Measurements from ENCODE around the gene ZNF362.
"Not testable (repeated sequence)": the region's sequence is repeated elsewhere in the genome, so short reads cannot be mapped to it uniquely, and the experiment has no call there.

ZNF362 gene

GRCh38 chr1:33305816-33306652 lies 49.7 kb downstream of the ZNF362 start:
- no peak for DNase-seq (ENCODE audit: low read depth in 3 of 3)

DNA sequence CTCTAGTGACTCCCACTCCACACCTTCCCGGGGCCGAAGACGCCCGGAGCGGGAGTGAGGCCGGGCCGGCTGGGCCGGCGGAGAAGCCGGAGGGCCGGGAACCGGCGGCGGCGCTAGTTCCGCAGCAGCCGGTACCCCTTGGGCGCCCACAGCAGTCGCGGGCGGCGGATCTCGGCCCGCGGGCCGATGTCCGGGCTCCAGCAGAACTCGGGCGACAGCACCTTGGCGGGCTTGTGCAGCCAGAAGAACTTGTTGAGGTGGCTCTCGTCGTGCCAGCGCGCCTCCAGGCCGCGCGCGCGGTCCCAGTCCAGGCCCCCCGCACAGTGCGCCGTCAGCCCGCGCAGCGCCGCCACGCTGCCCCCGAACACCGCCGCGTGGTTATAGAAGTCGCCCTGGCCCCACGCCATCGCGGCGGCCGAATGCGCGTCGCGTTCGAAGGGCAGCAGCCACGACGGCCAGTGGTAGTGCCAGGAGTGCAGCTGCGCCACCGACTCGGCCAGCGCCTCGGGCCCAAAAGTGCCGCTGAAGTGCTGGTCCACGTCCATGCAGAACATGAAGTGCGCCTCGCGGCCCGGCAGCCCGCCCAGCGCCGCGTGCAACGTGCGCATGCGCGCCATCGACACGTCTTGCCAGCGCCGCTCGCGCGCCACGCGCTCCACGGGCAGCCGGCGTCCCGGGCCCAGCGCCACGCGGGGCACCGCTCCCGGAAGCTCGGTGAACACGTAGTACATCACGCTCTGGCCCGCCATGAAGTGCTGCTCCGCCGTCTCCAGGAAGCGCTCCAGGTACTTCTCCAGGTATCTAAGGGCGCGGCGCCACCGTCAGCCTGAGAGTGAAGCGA lies 50.6 kb downstream of the ZNF362 start:
- DNase-seq (ENCODE audit: low read depth in 3 of 3), result no peak

DNA sequence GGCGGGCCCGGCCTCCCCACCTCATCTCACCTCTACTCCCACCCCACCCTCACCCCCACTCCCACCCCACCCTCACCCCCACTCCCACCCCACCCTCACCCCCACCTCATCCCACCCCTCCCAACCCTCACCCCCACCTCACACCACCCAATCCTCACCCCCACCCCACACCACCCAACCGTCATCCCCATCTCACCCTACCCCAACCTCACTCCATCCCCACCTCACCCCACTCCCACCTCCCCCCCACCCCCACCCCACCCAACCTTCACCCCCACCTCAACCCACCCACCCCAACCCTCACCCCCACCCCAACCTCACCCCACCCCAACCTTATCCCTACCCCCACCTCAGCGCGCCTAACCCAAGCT lies 51.2 kb downstream of the ZNF362 start:
- DNase-seq (ENCODE audit: low read depth in 3 of 3), result no peak

DNA sequence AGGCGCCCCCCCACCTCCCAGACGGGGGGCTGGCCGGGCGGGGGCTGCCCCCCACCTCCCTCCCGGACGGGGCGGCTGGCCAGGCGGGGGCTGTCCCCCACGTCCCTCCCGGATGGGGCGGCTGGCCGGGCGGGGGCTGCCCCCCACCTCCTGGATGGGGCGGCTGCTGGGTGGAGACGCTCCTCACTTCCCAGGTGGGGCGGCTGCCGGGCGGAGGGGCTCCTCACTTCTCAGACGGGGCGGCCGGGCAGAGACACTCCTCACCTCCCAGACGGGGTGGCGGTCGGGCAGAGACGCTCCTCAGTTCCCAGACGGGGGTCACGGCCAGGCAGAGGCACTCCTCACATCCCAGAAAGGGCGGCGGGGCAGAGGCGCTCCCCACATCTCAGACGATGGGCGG lies 53.1 kb downstream of the ZNF362 start:
- DNase-seq (ENCODE audit: low read depth in 3 of 3), result not testable (repeated sequence)

GRCh38 chr1:33310702-33311101 lies 54.4 kb downstream of the ZNF362 start:
- no peak for DNase-seq (ENCODE audit: low read depth in 3 of 3)

DNA sequence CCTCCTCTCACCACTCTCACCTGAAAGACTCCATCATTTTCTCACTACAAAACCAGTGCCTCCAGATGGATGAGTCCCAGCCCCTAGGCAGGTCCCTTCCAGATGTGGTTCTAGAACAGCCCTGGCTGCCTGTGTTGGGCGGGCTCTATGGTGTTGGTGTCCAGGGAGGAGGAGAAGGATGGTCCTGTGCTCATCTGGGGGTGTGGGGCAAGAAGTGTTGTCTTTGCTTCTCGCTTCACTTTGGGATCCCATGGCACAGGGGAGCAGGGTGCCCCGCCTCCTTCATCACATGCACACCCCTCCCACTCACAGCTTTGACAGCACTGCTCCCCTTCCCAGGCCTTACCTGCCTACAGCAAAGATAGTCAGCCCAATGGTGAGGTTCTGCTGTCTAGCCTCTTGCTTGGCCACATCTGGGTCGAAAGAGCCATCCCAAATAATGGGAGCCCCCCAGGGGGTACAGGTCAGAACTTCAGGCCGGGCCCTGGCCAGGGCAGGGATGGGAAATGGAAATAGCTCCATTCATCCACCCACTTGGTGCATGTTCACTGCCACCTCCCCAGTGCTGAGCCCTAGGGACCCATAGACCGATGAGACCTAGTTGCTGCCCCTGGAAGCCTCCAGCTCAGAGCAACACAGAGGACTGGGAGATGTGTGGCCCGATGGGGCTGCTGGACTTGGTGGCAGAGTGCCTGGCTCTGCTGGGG lies 55.6 kb downstream of the ZNF362 start:
- DNase-seq (ENCODE audit: low read depth in 3 of 3), result no peak

DNA sequence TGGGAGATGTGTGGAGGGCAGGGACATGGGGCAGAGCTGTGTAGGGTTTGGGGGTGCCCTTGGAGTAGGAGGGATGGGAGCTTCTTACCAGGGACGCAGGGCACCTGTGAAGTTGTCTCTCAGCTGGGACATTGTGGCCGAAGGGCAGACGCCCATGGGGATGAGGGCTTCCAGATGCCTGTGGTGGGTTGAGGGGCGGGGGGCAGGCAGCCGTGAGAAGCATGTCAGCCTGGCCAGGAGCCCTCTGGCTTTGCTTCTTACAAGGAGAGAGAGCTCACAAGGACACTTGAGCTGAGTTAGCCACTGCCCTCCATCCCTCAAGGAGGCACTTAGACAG lies 56.1 kb downstream of the ZNF362 start:
- no peak for DNase-seq (ENCODE audit: low read depth in 3 of 3)

DNA sequence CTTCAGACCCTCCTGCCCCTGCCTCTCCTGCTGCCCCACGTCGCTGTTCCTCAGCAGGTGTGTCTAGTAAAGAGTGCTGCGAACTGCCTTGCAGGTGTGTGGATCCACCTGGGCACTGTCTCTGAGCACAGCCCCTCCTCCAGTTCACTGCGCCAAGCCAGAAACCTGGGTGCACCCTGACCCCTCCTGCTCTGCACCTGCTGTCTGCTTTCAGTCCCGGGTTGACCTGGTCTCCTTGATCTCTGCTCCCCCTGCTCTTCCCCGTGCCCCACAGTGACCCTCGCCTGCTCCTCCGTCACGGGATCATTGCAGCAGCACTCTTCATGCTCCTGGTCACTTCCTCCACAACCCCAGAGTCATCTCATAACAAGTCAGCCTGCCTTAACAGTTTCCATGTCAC lies 58.1 kb downstream of the ZNF362 start:
- no peak for DNase-seq (ENCODE audit: low read depth in 3 of 3)

- DNase-seq (ENCODE audit: low read depth in 3 of 3), result no peak
Observed at GRCh38 chr1:33316601-33317000, 60.3 kb downstream of the ZNF362 start.

GRCh38 chr1:33317354-33317753 lies 61.1 kb downstream of the ZNF362 start:
- no peak for DNase-seq (ENCODE audit: low read depth in 3 of 3)

DNA sequence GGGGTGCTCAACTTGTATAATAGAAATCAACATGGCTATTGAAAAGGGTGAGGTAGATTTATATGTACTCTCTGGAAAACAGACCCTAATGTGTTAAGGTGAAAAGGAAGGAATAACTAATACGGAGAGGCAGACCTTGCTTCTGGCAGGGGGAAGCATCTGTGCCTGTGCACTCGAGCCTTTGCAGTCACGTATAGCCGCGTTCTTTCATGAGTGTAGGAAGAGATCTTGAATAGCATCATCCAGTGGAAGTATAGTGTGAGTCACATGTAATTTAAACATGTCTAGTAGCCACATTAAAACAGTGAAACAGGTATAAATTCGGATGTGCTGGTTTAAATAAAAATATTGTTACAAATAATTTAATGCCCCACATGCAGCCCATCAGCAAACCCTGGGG lies 61.7 kb downstream of the ZNF362 start:
- no peak for DNase-seq (ENCODE audit: low read depth in 3 of 3)

DNA sequence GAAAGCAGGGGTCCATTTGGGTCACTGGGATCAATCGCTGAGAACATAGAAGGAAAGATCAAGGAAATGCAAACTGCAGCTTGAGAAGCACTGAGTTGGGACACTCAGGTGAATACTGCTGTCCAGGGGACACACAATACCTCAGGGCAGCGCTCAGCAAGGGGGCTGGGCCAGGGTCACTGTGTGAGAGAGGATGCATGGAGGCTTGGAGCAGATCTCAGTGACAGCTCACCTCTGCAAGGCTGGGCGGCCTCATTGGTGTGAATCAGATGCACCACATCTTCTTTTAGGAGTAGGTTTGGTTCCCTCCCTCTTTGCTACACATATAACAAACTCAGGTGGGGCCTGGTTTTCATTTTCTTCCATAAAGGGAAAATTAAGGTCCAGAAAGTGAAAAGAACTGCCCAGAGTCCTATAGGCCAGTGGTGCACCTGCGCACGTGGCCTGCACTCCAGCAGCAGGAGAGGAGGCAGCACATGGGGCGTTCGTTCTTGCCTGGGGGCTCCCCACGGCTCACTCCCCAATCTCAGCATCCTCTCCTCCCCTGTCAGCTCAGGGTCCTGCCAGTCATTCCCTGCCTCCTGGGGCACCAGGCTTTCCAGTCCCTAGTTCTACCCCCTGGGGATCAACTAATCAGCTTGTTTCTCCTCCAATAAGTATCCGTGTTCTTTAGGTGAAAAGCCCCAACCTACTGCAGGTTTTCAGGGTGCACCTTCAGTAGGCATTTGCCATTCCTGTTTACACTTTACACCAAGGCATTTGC lies 63.1 kb downstream of the ZNF362 start:
- DNase-seq (ENCODE audit: low read depth in 3 of 3), result no peak

DNA sequence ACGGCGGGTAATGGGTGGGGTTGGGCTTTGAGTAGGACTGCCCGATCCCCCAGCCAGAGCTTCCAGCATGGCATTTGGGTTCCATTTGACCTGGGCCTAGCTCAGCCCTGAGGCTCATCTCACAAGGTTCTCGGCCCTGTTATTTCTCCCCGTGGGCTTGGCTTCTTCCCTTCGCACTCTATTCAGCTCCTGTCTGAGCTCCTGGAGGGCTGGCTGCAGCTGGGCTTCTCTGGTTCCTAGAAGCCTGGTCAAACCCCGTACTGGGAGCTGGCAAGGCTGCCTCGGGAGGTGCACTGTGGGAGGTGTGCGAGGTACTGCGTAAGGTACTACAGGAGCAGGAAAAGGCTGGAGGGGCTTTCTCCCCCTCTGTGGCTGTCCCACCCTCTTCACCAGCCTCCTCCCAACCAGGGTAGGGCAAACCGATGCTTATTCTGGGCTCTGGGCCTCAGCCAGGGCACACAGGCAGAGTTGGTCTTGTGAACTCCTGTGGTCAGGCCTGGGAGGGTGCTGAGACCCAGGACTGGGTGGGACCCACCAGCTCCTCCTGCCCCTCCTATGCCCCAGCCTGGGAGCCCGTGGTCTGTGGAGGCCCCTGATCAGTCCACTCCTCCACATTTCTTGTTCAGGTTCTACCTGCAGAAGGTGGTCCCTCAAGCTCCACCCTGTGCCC lies 63.8 kb downstream of the ZNF362 start:
- DNase-seq (ENCODE audit: low read depth in 3 of 3), result no peak

DNA sequence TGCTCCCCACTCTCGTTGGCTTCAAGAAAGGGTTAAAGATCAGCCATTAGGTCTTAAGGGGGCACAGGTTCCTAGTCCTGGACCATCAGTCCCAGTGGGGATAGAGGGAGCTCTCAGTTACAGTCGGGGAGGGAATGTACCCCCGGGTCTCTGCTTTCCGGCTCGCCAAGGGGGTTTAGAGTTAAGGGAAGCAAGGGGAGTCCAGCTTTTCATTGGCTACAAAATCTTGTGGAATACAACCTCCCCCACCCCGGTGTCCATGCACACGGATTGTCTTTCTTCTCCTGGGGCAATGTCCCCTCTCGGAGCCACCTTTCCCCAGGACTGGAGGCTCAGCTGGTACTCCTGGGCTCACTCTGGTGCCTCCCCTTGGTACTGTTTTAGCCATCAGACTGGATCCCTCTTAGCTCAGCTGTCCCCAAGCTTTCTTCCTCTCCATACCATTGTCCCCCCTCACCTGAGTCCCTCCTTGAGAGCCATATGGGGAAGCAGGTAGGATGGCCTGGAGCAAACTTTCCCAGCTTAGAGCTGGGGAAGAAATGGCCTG lies 64.4 kb downstream of the ZNF362 start, which contains the start of gene A3GALT2:
TSS of gene A3GALT2 (minus strand) at position 480 of the 547 bp plus-strand sequence. CDS start at position 480, 0 bp downstream.
- DNase-seq (ENCODE audit: low read depth in 3 of 3), result no peak

DNA sequence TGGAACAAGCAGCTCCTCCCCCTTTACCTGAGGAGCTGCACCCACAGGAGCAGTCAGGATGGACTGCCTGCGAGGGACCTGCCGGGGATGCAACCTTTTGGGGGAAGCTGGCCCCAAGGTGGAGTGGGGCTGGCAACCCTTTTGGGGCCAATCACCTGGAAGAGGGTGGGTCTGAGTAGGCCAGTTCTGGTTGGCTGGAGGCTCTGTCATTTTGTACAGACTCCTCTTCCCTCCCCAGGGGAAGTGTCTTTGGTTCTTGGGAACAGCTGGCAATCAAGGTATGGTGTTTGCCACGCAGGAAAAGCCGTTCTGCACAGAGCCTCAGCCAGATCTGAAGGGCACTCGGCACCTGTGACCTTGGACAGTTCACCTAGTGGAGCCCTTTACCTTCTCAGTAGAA lies 64.9 kb downstream of the ZNF362 start:
- no peak for DNase-seq (ENCODE audit: low read depth in 3 of 3)

- DNase-seq (ENCODE audit: low read depth in 3 of 3), result no peak
Observed at GRCh38 chr1:33322109-33322508, 65.8 kb downstream of the ZNF362 start.

- no peak for DNase-seq (ENCODE audit: low read depth in 3 of 3)
Observed at GRCh38 chr1:33322870-33323585, 66.7 kb downstream of the ZNF362 start.

GRCh38 chr1:33323663-33324477 lies 67.6 kb downstream of the ZNF362 start:
- DNase-seq (ENCODE audit: low read depth in 3 of 3), result no peak
